Occipital lobe (tissue), 3 donors: ENCODE measurements around the gene DET1. TPM values are rescaled to one million over a fixed set of nuclear protein-coding genes. Genes with fewer than 3 reads are reported as not detected.
A peak's percentile ranks its signal among the peaks of the same experiment; 100 is the strongest.

ENCODE experiments used
- DNase-seq: peaks from one replicate; lab custom pipeline; 2025; lab: John Stamatoyannopoulos, UW
- small RNA-seq: library from RNA; depleted of rRNA; stranded (forward); fragments of <200 nt; gene quantifications from one replicate; pipeline ENCODE3, GENCODE V24; 2014
- total RNA-seq: library from RNA; depleted of rRNA; stranded (reverse); fragments of >200 nt; gene quantifications from one replicate; pipeline ENCODE4 v1.2.3, GENCODE V29; 2014

Gene DET1
- total RNA-seq, 1 donor from 2014 or later: 9.8 TPM

- peak; percentile 77 for DNase-seq
Measured at GRCh38 chr15:88467073-88467934, 79.2 kb downstream of the DET1 start, which contains the start of the genes MRPL46 and MRPS11. TSS of gene MRPL46 (minus strand) at chr15:88467388. CDS start at chr15:88467377, 11 bp downstream. TSS of gene MRPS11 (plus strand) at chr15:88467708. CDS start at chr15:88467718, 10 bp downstream.

- DNase-seq: no peak
Measured at GRCh38 chr15:88465633-88466224, 80.8 kb downstream of the DET1 start.

GRCh38 chr15:88463870-88464532 is 82.5 kb downstream of the DET1 start:
- DNase-seq: no peak

Small RNA genes lying within 50 kb of the gene (small RNA-seq; reads per million reads assigned to genes)
- gene AC013489.2: not detected

Other genes starting within 250 kb of the DET1 start
- gene MRPL46, start 79.3 kb downstream of the DET1 start, total RNA-seq: 15.6 TPM
- 16.7 TPM for gene MRPS11, start 79.0 kb downstream of the DET1 start, total RNA-seq
- 4.2 TPM for gene AEN, start 74.7 kb upstream of the DET1 start, total RNA-seq
- gene ISG20, start 92.3 kb upstream of the DET1 start, total RNA-seq: not detected